HepG2 (cell line): Measurements from ENCODE around the gene SYCP2L. TPM values are rescaled to one million over a fixed set of nuclear protein-coding genes. Genes with fewer than 3 reads are reported as not detected.

Source experiments
- ATAC-seq: fragments of 200-7000 bp; cut with Tn5 transposase; 3 replicates; pipeline ENCODE4 v1.9.1; 2020; ENCODE audit warnings: mild to moderate bottlenecking, moderate library complexity
- BruUV-seq: library from RNA; stranded (reverse); fragments of 400-500 nt; replicated peaks from 2 replicates; lab custom pipeline; 2021; lab: Mats Ljungman, UMichigan
- CTCF ChIA-PET: fragments of 300-600 bp; formaldehyde crosslinking; extraction: SDS; loops from one replicate; lab custom pipeline; 2021; ENCODE audit warnings: low total read pairs, inconsistent platforms, low intra/inter-chr PET ratio; lab: Yijun Ruan, JAX
- POLR2A ChIA-PET: fragments of 350-600 bp; sonication (Branson Sonifier 250); formaldehyde crosslinking; loops from one replicate; lab custom pipeline; 2020; ENCODE audit warnings: antibody characterized with exemption, inconsistent platforms; lab: Yijun Ruan, JAX
- DNase-seq: peaks from one replicate; pipeline ENCODE4 v3.0.0-alpha.2; 2015; ENCODE audit warnings: low spot score
- FAIRE-seq: peaks from 3 replicates; lab custom pipeline; 2011; peaks lifted over from hg19 to GRCh38; lab: Jason Lieb, UNC
- H2AFZ ChIP-seq: one replicate; pipeline ENCODE4 v1.6.1; 2011; ENCODE audit warnings: low read length, inconsistent platforms
- H3K27ac ChIP-seq: fragments of 300-600 bp; 3 replicates; pipeline ENCODE4 v1.8.0; 2011; ENCODE audit warnings: mixed run types, mild to moderate bottlenecking, mixed read lengths, low read length, inconsistent platforms; ENCODE audit not compliant: insufficient read depth; ENCODE audit errors: extremely low read length
- H3K27me3 ChIP-seq, 2 experiments: fragments of 200-600 bp in 1 of 2; 2 replicates in 1 of 2; 3 replicates in 1 of 2; pipeline versions ENCODE4 v1.6.0 to v1.8.0; 2011; ENCODE audit warnings: low read length in 2 of 2, mild to moderate bottlenecking in 2 of 2, moderate library complexity in 2 of 2, inconsistent platforms in 1 of 2; ENCODE audit not compliant: insufficient read depth in 2 of 2, control insufficient read depth in 1 of 2
- H3K36me3 ChIP-seq, 2 experiments: fragments of 200-600 bp in 1 of 2; replicated peaks in 1 of 2; 2 replicates in 1 of 2; 3 replicates in 1 of 2; pipeline versions ENCODE4 v1.5.1 to v1.8.0; 2011; ENCODE audit warnings: low read length in 2 of 2, inconsistent platforms in 1 of 2; ENCODE audit not compliant: insufficient read depth in 2 of 2, control insufficient read depth in 1 of 2
- H3K4me1 ChIP-seq: 2 replicates; pipeline ENCODE4 v1.5.1; 2012; ENCODE audit warnings: low read length, inconsistent platforms; ENCODE audit not compliant: insufficient read depth
- H3K4me2 ChIP-seq: 2 replicates; pipeline ENCODE4 v1.6.0; 2011; ENCODE audit warnings: low read depth, low read length, inconsistent platforms
- H3K4me3 ChIP-seq, 3 experiments: fragments of 200-600 bp in 1 of 3; sonication (generic), shearing (Covaris generic) in 1 of 3; replicated peaks in 1 of 3; 2 replicates each; pipeline ENCODE4 v1.5.1; 2011 to 2016; ENCODE audit warnings: low read length in 3 of 3, inconsistent platforms in 2 of 3, low read depth in 2 of 3, mild to moderate bottlenecking in 2 of 3, control low read depth in 1 of 3, mixed read lengths in 1 of 3; ENCODE audit not compliant: insufficient read depth in 1 of 3
- H3K79me2 ChIP-seq: one replicate; pipeline ENCODE4 v1.6.1; 2011; ENCODE audit warnings: low read length, inconsistent platforms; ENCODE audit not compliant: insufficient read depth
- H3K9ac ChIP-seq: 2 replicates; pipeline ENCODE4 v1.6.0; 2011; ENCODE audit warnings: mild to moderate bottlenecking, low read depth, low read length, inconsistent platforms; ENCODE audit not compliant: insufficient read depth
- H3K9me3 ChIP-seq: 2 replicates; pipeline ENCODE4 v1.5.1; 2012; ENCODE audit warnings: mild to moderate bottlenecking, low read length
- H4K20me1 ChIP-seq: 2 replicates; pipeline ENCODE4 v1.6.0; 2011; ENCODE audit warnings: inconsistent platforms, mild to moderate bottlenecking, low read length, moderate library complexity; ENCODE audit not compliant: insufficient read depth
- DNMT1 ChIP-seq: sonication (generic); formaldehyde crosslinking; IDR thresholded peaks from 2 replicates; pipeline ENCODE4 v1.5.1; 2020; ENCODE audit warnings: mild to moderate bottlenecking, missing genetic modification reagents
- ELF3 ChIP-seq: IDR thresholded peaks from 2 replicates; pipeline ENCODE4 v1.6.1; 2016; ENCODE audit warnings: missing genetic modification reagents, missing compliant biosample characterization
- ETV5 ChIP-seq: IDR thresholded peaks from 2 replicates; pipeline ENCODE4 v1.6.1; 2018; ENCODE audit warnings: missing biosample characterization, missing genetic modification reagents, inconsistent platforms, borderline replicate concordance
- FOXM1 ChIP-seq: sonication (generic); formaldehyde crosslinking; IDR thresholded peaks from 2 replicates; pipeline ENCODE4 v1.5.0; 2020; ENCODE audit warnings: missing genetic modification reagents
- MLLT10 ChIP-seq: sonication (generic); formaldehyde crosslinking; IDR thresholded peaks from 2 replicates; pipeline ENCODE4 v1.4.0; 2020; ENCODE audit warnings: missing genetic modification reagents
- SP140L ChIP-seq: sonication (generic); formaldehyde crosslinking; IDR thresholded peaks from 2 replicates; pipeline ENCODE4 v1.4.0; 2020; ENCODE audit warnings: missing genetic modification reagents, borderline replicate concordance
- ZNF121 ChIP-seq: sonication (generic); formaldehyde crosslinking; IDR thresholded peaks from 2 replicates; pipeline ENCODE4 v1.5.0; 2020; ENCODE audit warnings: mild to moderate bottlenecking, missing genetic modification reagents
- ZNF33A ChIP-seq: sonication (generic); formaldehyde crosslinking; IDR thresholded peaks from 2 replicates; pipeline ENCODE4 v1.5.1; 2020; ENCODE audit warnings: missing genetic modification reagents, mild to moderate bottlenecking, moderate library complexity, borderline replicate concordance
- ZNF546 ChIP-seq: sonication (generic); formaldehyde crosslinking; conservative IDR thresholded peaks from 2 replicates; pipeline ENCODE4 v1.8.1; 2023; ENCODE audit warnings: mild to moderate bottlenecking, missing genetic modification reagents
- ZNF766 ChIP-seq: sonication (generic); formaldehyde crosslinking; IDR thresholded peaks from 2 replicates; pipeline ENCODE4 v1.5.0; 2020; ENCODE audit warnings: missing genetic modification reagents, borderline replicate concordance
- ZNF792 ChIP-seq: IDR thresholded peaks from 2 replicates; pipeline ENCODE4 v1.6.1; 2016
- ZNF83 ChIP-seq: sonication (generic); formaldehyde crosslinking; IDR thresholded peaks from 2 replicates; pipeline ENCODE4 v1.4.0; 2020; ENCODE audit warnings: missing genetic modification reagents, mild to moderate bottlenecking, borderline replicate concordance
- ZSCAN22 ChIP-seq: sonication (generic); formaldehyde crosslinking; IDR thresholded peaks from 2 replicates; pipeline ENCODE4 v1.4.0; 2020; ENCODE audit warnings: mild to moderate bottlenecking, missing genetic modification reagents
- WGBS: methylation state at CpG from one replicate; pipeline ENCODE4 v1.1.6; 2017; ENCODE audit warnings: low lambda C conversion rate; 5-methylcytosine and 5-hydroxymethylcytosine counted together
- in situ Hi-C: cut with HindIII; loops from 2 replicates; pipeline ENCODE4 v1.10.0; 2017; ENCODE audit warnings: low pct_unique_long_range_greater_than_20kb; ENCODE audit not compliant: extremely low pct_ligation_motif_present
- intact Hi-C: fragments of 100-400 bp; cut with micrococcal nuclease; formaldehyde crosslinking; loops from one replicate; pipeline ENCODE4 v1.10.0; 2022; ENCODE audit not compliant: unreplicated experiment
- polyA plus RNA-seq, 8 experiments: library from polyadenylated mRNA; depleted of rRNA in 3 of 8; stranded (reverse) in 7 of 8; unstranded in 1 of 8; fragments of >200 nt; fragmentation: Illumina TruSeq in 4 of 8; extraction: Trizol in 4 of 8; gene quantifications; 2 replicates each; pipeline versions ENCODE4 v1.2.1 to v1.2.3, GENCODE V29; 2011 to 2016; ENCODE audit warnings: low read depth in 4 of 8, missing spikeins in 1 of 8, mixed read lengths in 1 of 8; ENCODE audit not compliant: insufficient read depth in 1 of 8
- total RNA-seq, 5 experiments: library from RNA; depleted of rRNA; stranded (reverse); fragments of >200 nt; fragmentation: Illumina TruSeq; extraction: Trizol; gene quantifications; 2 replicates each; pipeline ENCODE4 v1.2.3, GENCODE V29; 2016; ENCODE audit warnings: low read depth in 1 of 5
- TF ChIP-seq, protein P1 (sequence below): sonication (generic); formaldehyde crosslinking; IDR thresholded peaks from 2 replicates; pipeline ENCODE4 v1.4.0; 2020; ENCODE audit warnings: missing genetic modification reagents
- TF ChIP-seq, protein P2 (sequence below): sonication (generic); formaldehyde crosslinking; IDR thresholded peaks from 2 replicates; pipeline ENCODE4 v1.4.0; 2020; ENCODE audit warnings: missing genetic modification reagents, mild to moderate bottlenecking, borderline replicate concordance

Gene SYCP2L
- total and polyA plus RNA-seq, 2 of the 13 experiments (the other 11 are each of a cell fraction or from before 2014, with no cell fraction given) = 0.22 to 0.54 TPM

DNA sequence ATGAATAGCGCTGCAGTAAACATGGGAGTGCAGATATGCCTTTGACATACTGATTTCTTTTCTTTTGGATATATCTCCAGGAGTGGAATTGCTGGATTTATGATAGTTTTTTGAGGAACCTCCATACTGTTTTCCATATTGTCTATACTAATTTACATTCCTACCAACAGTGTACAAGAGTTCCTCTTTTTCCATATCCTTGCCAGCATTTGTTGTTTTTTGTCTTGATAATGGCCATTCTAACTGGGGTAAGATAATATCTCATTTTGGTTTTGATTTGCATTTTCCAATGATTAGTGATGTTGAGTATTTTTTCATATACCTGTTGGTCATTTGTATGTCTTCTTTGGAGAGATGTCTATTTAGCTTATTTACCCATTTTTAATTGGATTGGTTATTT lies 3.3 kb downstream of the SYCP2L start:
- POLR2A ChIA-PET = no interaction called here
- peaks cover 0 to 10% of the 10 kb centered on the region in 2 experiments; a peak in 3 of 5 replicates for H3K27me3 ChIP-seq
- H2AFZ ChIP-seq = no peak overlapping the region
- no peaks in the 10 kb centered on the region for H3K79me2 ChIP-seq
- no peak for FAIRE-seq
- BruUV-seq = no TSS peak
- no peaks in the 10 kb centered on the region for H3K4me1 ChIP-seq
- no peak overlapping the region for H3K9ac ChIP-seq
- TF ChIP-seq ZSCAN22 (CRISPR knock-in tag) (no peak), DNMT1 (CRISPR knock-in tag) (no peak), ZNF121 (CRISPR knock-in tag) (no peak), SP140L (CRISPR knock-in tag) (no peak), FOXM1 (no peak), ZNF546 (CRISPR knock-in tag) (no peak), ZNF792 (CRISPR knock-in tag) (no peak), ETV5 (CRISPR knock-in tag) (no peak), MLLT10 (CRISPR knock-in tag) (no peak), ZNF83 (CRISPR knock-in tag) (no peak), ZNF33A (CRISPR knock-in tag) (no peak), ELF3 (CRISPR knock-in tag) (no peak), ZNF766 (no peak)
- TF ChIP-seq, protein P1, sequence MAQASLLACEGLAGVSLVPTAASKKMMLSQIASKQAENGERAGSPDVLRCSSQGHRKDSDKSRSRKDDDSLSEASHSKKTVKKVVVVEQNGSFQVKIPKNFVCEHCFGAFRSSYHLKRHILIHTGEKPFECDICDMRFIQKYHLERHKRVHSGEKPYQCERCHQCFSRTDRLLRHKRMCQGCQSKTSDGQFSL (CRISPR knock-in tag) = no peak
- TF ChIP-seq, protein P2, sequence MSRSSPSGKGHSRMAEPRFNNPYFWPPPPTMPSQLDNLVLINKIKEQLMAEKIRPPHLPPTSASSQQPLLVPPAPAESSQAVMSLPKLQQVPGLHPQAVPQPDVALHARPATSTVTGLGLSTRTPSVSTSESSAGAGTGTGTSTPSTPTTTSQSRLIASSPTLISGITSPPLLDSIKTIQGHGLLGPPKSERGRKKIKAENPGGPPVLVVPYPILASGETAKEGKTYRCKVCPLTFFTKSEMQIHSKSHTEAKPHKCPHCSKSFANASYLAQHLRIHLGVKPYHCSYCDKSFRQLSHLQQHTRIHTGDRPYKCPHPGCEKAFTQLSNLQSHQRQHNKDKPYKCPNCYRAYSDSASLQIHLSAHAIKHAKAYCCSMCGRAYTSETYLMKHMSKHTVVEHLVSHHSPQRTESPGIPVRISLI (CRISPR knock-in tag) = no peak
- no peak overlapping the region for H3K27ac ChIP-seq
- intact Hi-C loops = no loop called here
- ATAC-seq = no peak
- DNase-seq = no peak
- no peak overlapping the region for H3K4me2 ChIP-seq
- H4K20me1 ChIP-seq = no peaks in the 10 kb centered on the region
- in situ Hi-C loops = no loop called here
- H3K36me3 ChIP-seq = no peaks in the 10 kb centered on the region
- H3K9me3 ChIP-seq = no peaks in the 10 kb centered on the region
- WGBS = 77% methylated on average over 1 of the region's 1 CpG
- CTCF ChIA-PET = no interaction called here
- H3K4me3 ChIP-seq = no peak overlapping the region
